Measurements from ENCODE around the gene NREP. TPM values are rescaled to one million over a fixed set of nuclear protein-coding genes. Genes with fewer than 3 reads are reported as not detected.

Gene NREP
- total and polyA plus RNA-seq, 2 donors (not counting 3 experiments of a cell fraction or from before 2014, with no cell fraction given), result 96.7 to 112 TPM

DNA sequence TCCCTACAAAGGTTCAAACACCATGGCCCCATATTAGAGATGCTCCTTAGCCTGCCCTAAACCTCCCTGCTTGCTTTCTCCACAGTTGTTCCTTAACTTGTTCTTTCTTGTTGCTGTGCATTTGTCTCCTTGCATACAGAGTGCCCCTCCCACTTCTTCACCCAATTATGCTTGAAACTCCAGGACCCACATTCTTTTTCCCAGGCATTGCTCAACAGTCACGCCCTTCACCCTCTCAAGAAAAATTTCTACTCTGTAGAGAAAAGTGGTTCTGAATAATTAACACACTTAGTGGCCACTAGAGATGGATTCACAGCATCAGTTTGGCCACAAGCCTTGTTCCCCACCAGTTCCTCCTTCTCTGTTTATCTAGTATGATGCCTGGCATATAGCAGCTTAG is 57.7 kb downstream of the NREP start:
- intact Hi-C loops (cut with micrococcal nuclease) (no loop called here), dilution Hi-C loops (cut with MboI; ENCODE audit: extremely low pct_ligation_motif_present, low sequenced_read_pairs) (no loop called here)
- ChIA-PET POLR2A (no interaction called here), CTCF (interaction anchor here (2.0 to 4.8 kb wide), 4 partner anchors 18 to 167 kb away, joined by 14 to 87 read pairs (median 18); no protein-coding TSS in a partner anchor)
- Histone ChIP-seq H2AFZ (ENCODE audit: low read depth, low read length) (no peak overlapping the region), H3K36me3 (ENCODE audit: control insufficient read depth in 2 of 2, extremely low read depth in 1 of 2, insufficient read depth in 2 of 2, low read length in 2 of 2) (no peaks in the 10 kb centered on the region), H3K4me1 (ENCODE audit: control insufficient read depth, extremely low read depth, insufficient read depth, low read length) (peaks cover 12% of the 10 kb centered on the region), H3K9me3 (replicated peaks; ENCODE audit: control insufficient read depth, insufficient read depth, low read length) (no peaks in the 10 kb centered on the region), H3K9me1 (replicated peaks; ENCODE audit: control insufficient read depth, extremely low read depth, insufficient read depth, low read length) (no peaks in the 10 kb centered on the region), H3K79me2 (ENCODE audit: control insufficient read depth, insufficient read depth, low read length) (no peaks in the 10 kb centered on the region), H3K27ac (ENCODE audit: insufficient read depth, low read depth, low read length) (no peak overlapping the region), H3K4me3 (replicated peaks in 1 of 3; ENCODE audit: insufficient read depth in 1 of 3, low read depth in 1 of 3, low read length in 3 of 3) (no peak overlapping the region), H3K4me2 (ENCODE audit: insufficient read depth, low read length) (no peak overlapping the region), H3K9ac (replicated peaks; ENCODE audit: extremely low read depth, insufficient read depth, low read length) (no peak overlapping the region), H3K27me3 (ENCODE audit: control insufficient read depth in 2 of 2, insufficient read depth in 2 of 2, low read length in 2 of 2) (no peaks in the 10 kb centered on the region), H4K20me1 (replicated peaks; ENCODE audit: control insufficient read depth, extremely low read depth, insufficient read depth, low read length) (no peaks in the 10 kb centered on the region)
- FAIRE-seq (no peak), DNase-seq (ENCODE audit: low read depth, low spot score) (no peak)
- no TSS peak for BruUV-seq (replicated peaks)
- TF ChIP-seq, protein P1, sequence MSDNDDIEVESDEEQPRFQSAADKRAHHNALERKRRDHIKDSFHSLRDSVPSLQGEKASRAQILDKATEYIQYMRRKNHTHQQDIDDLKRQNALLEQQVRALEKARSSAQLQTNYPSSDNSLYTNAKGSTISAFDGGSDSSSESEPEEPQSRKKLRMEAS (IDR thresholded peaks at IDR 0.05; ENCODE audit: insufficient read depth, insufficient read length), result no peak
- TF ChIP-seq, protein P2, sequence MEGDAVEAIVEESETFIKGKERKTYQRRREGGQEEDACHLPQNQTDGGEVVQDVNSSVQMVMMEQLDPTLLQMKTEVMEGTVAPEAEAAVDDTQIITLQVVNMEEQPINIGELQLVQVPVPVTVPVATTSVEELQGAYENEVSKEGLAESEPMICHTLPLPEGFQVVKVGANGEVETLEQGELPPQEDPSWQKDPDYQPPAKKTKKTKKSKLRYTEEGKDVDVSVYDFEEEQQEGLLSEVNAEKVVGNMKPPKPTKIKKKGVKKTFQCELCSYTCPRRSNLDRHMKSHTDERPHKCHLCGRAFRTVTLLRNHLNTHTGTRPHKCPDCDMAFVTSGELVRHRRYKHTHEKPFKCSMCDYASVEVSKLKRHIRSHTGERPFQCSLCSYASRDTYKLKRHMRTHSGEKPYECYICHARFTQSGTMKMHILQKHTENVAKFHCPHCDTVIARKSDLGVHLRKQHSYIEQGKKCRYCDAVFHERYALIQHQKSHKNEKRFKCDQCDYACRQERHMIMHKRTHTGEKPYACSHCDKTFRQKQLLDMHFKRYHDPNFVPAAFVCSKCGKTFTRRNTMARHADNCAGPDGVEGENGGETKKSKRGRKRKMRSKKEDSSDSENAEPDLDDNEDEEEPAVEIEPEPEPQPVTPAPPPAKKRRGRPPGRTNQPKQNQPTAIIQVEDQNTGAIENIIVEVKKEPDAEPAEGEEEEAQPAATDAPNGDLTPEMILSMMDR (IDR thresholded peaks at IDR 0.05; ENCODE audit: extremely low read depth in 1 of 2, insufficient read depth in 1 of 2, low read depth in 1 of 2, low read length in 2 of 2), result no peak
- no peak for TF ChIP-seq GATA2 (IDR thresholded peaks at IDR 0.05; ENCODE audit: insufficient read depth, insufficient read length, low read depth, low read length)
- no peak for TF ChIP-seq JUN (IDR thresholded peaks at IDR 0.05; ENCODE audit: borderline replicate concordance, insufficient read depth, insufficient read length, low read depth)
- TF ChIP-seq EZH2 (IDR thresholded peaks at IDR 0.05; ENCODE audit: borderline replicate concordance, low read depth, low read length, severe bottlenecking), result no peak
- no peak for TF ChIP-seq POLR2A (IDR thresholded peaks at IDR 0.05; ENCODE audit: low read depth, low read length)
- no peak for TF ChIP-seq MYC (IDR thresholded peaks at IDR 0.05; ENCODE audit: low read depth, low read length)

All from endothelial cell of umbilical vein (primary cell).